ENCODE measurements around the gene LRBA. TPM values are rescaled to one million over a fixed set of nuclear protein-coding genes. Genes with fewer than 3 reads are reported as not detected.

LRBA gene
- total and polyA plus RNA-seq, 2 donors (not counting 3 experiments of a cell fraction or from before 2014, with no cell fraction given), result 18.0 to 35.1 TPM

DNA sequence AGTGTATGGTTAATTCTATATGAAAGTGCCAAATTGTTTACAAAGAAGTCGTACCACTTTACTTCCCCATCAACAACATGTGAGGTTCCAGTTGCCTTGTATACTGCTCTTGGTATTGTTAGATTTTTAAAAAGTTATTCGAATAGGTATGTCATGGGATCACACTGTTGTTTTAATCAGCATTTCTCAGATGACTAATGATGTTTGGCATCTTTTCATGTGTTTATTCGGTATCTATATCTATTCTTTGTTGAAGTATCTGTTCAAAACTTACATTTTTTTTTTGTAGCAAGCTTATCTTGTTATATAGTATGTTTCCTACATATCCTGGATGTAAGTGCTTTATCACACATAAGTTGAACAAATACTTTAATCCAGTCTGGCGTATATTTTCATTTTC is 532.5 kb downstream of the LRBA start:
- POLR2A ChIA-PET, result no interaction called here
- Histone ChIP-seq H2AFZ (ENCODE audit: low read depth, low read length) (no peak overlapping the region), H3K4me3 (replicated peaks in 1 of 3; ENCODE audit: insufficient read depth in 1 of 3, low read depth in 1 of 3, low read length in 3 of 3) (no peak overlapping the region), H3K9me3 (replicated peaks; ENCODE audit: control insufficient read depth, insufficient read depth, low read length) (no peaks in the 10 kb centered on the region), H3K79me2 (ENCODE audit: control insufficient read depth, insufficient read depth, low read length) (no peaks in the 10 kb centered on the region), H4K20me1 (replicated peaks; ENCODE audit: control insufficient read depth, extremely low read depth, insufficient read depth, low read length) (no peaks in the 10 kb centered on the region), H3K9me1 (replicated peaks; ENCODE audit: control insufficient read depth, extremely low read depth, insufficient read depth, low read length) (no peaks in the 10 kb centered on the region), H3K4me2 (ENCODE audit: insufficient read depth, low read length) (peak overlapping the region; percentile 58), H3K27me3 (ENCODE audit: control insufficient read depth in 2 of 2, insufficient read depth in 2 of 2, low read length in 2 of 2) (no peaks in the 10 kb centered on the region), H3K9ac (replicated peaks; ENCODE audit: extremely low read depth, insufficient read depth, low read length) (no peak overlapping the region), H3K27ac (ENCODE audit: insufficient read depth, low read depth, low read length) (peak overlapping the region; percentile 50), H3K4me1 (ENCODE audit: control insufficient read depth, extremely low read depth, insufficient read depth, low read length) (peaks cover 19% of the 10 kb centered on the region), H3K36me3 (ENCODE audit: control insufficient read depth in 2 of 2, extremely low read depth in 1 of 2, insufficient read depth in 2 of 2, low read length in 2 of 2) (no peaks in the 10 kb centered on the region)
- CTCF ChIA-PET, result interaction anchor here (0.9 to 1.7 kb wide), 3 partner anchors 12 to 385 kb away, joined by 3 to 5 read pairs (median 3); no protein-coding TSS in a partner anchor
- intact Hi-C loops (cut with micrococcal nuclease) (loop anchor here (5.0 kb wide), 1 partner anchor 175 kb away; no protein-coding TSS in a partner anchor), dilution Hi-C loops (cut with MboI; ENCODE audit: extremely low pct_ligation_motif_present, low sequenced_read_pairs) (no loop called here)
- BruUV-seq (replicated peaks), result no TSS peak
- TF ChIP-seq, protein P1, sequence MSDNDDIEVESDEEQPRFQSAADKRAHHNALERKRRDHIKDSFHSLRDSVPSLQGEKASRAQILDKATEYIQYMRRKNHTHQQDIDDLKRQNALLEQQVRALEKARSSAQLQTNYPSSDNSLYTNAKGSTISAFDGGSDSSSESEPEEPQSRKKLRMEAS (IDR thresholded peaks at IDR 0.05; ENCODE audit: insufficient read depth, insufficient read length), result no peak
- TF ChIP-seq GATA2 (IDR thresholded peaks at IDR 0.05; ENCODE audit: insufficient read depth, insufficient read length, low read depth, low read length), result peak; percentile 19
- DNase-seq (ENCODE audit: low read depth, low spot score) (peak; percentile 90), FAIRE-seq (peak; percentile 66)

DNA sequence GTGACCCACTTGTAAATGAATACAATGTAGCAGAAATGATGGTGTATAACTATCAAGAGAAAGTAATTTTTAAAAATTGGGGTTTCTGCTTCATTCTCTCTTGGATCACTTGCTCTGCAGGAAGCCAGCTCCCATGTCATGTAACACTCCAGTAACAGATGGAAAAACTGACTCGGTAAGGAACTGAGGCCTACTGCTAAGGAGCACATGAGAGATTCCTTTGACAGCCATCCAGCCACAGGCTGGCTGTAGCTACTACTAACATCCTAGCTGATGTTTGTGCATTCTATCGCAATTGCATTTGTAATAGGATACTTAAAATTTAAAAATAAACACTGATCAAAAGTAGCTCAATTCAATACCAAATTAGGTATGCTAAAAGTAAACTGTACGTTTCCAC is 535.4 kb downstream of the LRBA start:
- Histone ChIP-seq H3K27me3 (ENCODE audit: control insufficient read depth in 2 of 2, insufficient read depth in 2 of 2, low read length in 2 of 2) (no peaks in the 10 kb centered on the region), H3K9ac (replicated peaks; ENCODE audit: extremely low read depth, insufficient read depth, low read length) (no peak overlapping the region), H3K4me3 (replicated peaks in 1 of 3; ENCODE audit: insufficient read depth in 1 of 3, low read depth in 1 of 3, low read length in 3 of 3) (no peak overlapping the region), H3K4me2 (ENCODE audit: insufficient read depth, low read length) (no peak overlapping the region), H3K79me2 (ENCODE audit: control insufficient read depth, insufficient read depth, low read length) (no peaks in the 10 kb centered on the region), H3K36me3 (ENCODE audit: control insufficient read depth in 2 of 2, extremely low read depth in 1 of 2, insufficient read depth in 2 of 2, low read length in 2 of 2) (no peaks in the 10 kb centered on the region), H3K9me3 (replicated peaks; ENCODE audit: control insufficient read depth, insufficient read depth, low read length) (no peaks in the 10 kb centered on the region), H3K4me1 (ENCODE audit: control insufficient read depth, extremely low read depth, insufficient read depth, low read length) (peaks cover 20% of the 10 kb centered on the region), H3K27ac (ENCODE audit: insufficient read depth, low read depth, low read length) (no peak overlapping the region), H4K20me1 (replicated peaks; ENCODE audit: control insufficient read depth, extremely low read depth, insufficient read depth, low read length) (no peaks in the 10 kb centered on the region), H2AFZ (ENCODE audit: low read depth, low read length) (no peak overlapping the region), H3K9me1 (replicated peaks; ENCODE audit: control insufficient read depth, extremely low read depth, insufficient read depth, low read length) (no peaks in the 10 kb centered on the region)
- TF ChIP-seq POLR2AphosphoS5 (IDR thresholded peaks at IDR 0.05; ENCODE audit: insufficient read depth, low read depth, low read length) (no peak), JUN (IDR thresholded peaks at IDR 0.05; ENCODE audit: borderline replicate concordance, insufficient read depth, insufficient read length, low read depth) (no peak), GATA2 (IDR thresholded peaks at IDR 0.05; ENCODE audit: insufficient read depth, insufficient read length, low read depth, low read length) (no peak), MYC (IDR thresholded peaks at IDR 0.05; ENCODE audit: low read depth, low read length) (no peak), FOS (IDR thresholded peaks at IDR 0.05; ENCODE audit: borderline replicate concordance, insufficient read depth, low read length) (no peak), EZH2 (IDR thresholded peaks at IDR 0.05; ENCODE audit: borderline replicate concordance, low read depth, low read length, severe bottlenecking) (no peak), POLR2A (IDR thresholded peaks at IDR 0.05; ENCODE audit: low read depth, low read length) (no peak)
- TF ChIP-seq, protein P1 (IDR thresholded peaks at IDR 0.05; ENCODE audit: insufficient read depth, insufficient read length), result no peak
- TF ChIP-seq, protein P2, sequence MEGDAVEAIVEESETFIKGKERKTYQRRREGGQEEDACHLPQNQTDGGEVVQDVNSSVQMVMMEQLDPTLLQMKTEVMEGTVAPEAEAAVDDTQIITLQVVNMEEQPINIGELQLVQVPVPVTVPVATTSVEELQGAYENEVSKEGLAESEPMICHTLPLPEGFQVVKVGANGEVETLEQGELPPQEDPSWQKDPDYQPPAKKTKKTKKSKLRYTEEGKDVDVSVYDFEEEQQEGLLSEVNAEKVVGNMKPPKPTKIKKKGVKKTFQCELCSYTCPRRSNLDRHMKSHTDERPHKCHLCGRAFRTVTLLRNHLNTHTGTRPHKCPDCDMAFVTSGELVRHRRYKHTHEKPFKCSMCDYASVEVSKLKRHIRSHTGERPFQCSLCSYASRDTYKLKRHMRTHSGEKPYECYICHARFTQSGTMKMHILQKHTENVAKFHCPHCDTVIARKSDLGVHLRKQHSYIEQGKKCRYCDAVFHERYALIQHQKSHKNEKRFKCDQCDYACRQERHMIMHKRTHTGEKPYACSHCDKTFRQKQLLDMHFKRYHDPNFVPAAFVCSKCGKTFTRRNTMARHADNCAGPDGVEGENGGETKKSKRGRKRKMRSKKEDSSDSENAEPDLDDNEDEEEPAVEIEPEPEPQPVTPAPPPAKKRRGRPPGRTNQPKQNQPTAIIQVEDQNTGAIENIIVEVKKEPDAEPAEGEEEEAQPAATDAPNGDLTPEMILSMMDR (IDR thresholded peaks at IDR 0.05; ENCODE audit: extremely low read depth in 1 of 2, insufficient read depth in 1 of 2, low read depth in 1 of 2, low read length in 2 of 2), result no peak
- FAIRE-seq (no peak), DNase-seq (ENCODE audit: low read depth, low spot score) (no peak)
- intact Hi-C loops (cut with micrococcal nuclease) (loop anchor here (5.0 kb wide), 1 partner anchor 172 kb away; no protein-coding TSS in a partner anchor), dilution Hi-C loops (cut with MboI; ENCODE audit: extremely low pct_ligation_motif_present, low sequenced_read_pairs) (no loop called here)
- ChIA-PET POLR2A (no interaction called here), CTCF (no interaction called here)
- no TSS peak for BruUV-seq (replicated peaks)
